B cell (primary cell): ENCODE results near the gene EXOC3L2.

Experiments
- CTCF ChIP-seq: fragments of 200-600 bp; IDR thresholded peaks from one replicate; pipeline ENCODE4 v1.8.0; 2022; ENCODE audit warnings: antibody characterized with exemption, mild to moderate bottlenecking
- EZH2 ChIP-seq: IDR thresholded peaks from 2 replicates; pipeline ENCODE4 v1.6.1; 2012; ENCODE audit warnings: borderline replicate concordance, low read depth, mild to moderate bottlenecking, moderate library complexity, low read length; ENCODE audit not compliant: insufficient read depth, poor library complexity, severe bottlenecking

- TF ChIP-seq CTCF = no peak
- TF ChIP-seq EZH2 = no peak
These were observed 5.1 kb upstream of the EXOC3L2 start for GRCh38 chr19:45250216-45250831.
